ENCODE data around the gene KLHL3.
A peak's percentile ranks its signal among the peaks of the same experiment; 100 is the strongest.

KLHL3 gene

DNA sequence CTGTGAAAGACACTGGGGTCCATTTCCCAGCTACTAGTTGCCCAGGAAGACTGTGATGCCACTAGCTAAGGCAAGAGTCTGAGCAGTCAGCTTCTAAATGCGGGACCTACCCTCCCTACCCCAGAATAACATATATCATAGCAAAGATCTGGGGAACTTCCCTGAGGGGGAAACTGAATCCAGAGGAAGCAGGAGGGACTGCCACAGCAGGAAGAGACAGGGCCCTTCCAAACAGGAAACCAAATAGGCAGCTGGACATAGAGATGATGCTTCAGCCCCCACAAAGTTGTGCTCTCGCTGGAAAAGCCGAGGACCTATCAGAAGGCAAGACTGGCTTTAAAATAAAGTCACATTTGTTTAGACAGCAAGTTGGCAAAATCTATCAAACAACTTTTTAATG, 51.1 kb downstream of the KLHL3 start:
- Mint-ChIP-seq H3K9me3 (no peaks in the 10 kb centered on the region), H3K4me1 (ENCODE audit: low read depth) (no peaks in the 10 kb centered on the region), H3K27ac (no peak overlapping the region), H3K36me3 (ENCODE audit: low read depth) (no peaks in the 10 kb centered on the region), H3K27me3 (ENCODE audit: low read depth) (no peaks in the 10 kb centered on the region), H3K4me3 (no peak overlapping the region)

DNA sequence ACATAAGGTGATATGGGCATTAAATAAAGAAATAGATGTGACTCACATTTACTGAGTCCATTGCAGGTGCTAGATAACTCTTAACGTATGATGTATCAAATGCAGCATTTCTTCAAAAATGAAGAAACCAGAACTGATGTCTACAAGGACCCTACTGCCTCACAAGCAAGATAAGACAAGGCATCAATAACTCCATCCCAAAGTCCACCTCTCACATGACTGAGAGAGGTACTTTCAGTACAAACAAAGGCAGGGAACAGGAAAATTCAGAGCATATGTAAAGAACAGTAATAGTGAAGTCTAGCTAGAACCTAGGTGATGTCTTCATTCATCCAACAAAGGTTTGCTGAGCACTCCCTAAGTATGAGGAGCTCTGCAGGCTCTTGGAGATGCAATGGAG, 54.7 kb downstream of the KLHL3 start:
- Mint-ChIP-seq H3K4me3 (no peak overlapping the region), H3K36me3 (ENCODE audit: low read depth) (no peaks in the 10 kb centered on the region), H3K4me1 (ENCODE audit: low read depth) (no peaks in the 10 kb centered on the region), H3K27ac (no peak overlapping the region), H3K27me3 (ENCODE audit: low read depth) (no peaks in the 10 kb centered on the region), H3K9me3 (no peaks in the 10 kb centered on the region)

DNA sequence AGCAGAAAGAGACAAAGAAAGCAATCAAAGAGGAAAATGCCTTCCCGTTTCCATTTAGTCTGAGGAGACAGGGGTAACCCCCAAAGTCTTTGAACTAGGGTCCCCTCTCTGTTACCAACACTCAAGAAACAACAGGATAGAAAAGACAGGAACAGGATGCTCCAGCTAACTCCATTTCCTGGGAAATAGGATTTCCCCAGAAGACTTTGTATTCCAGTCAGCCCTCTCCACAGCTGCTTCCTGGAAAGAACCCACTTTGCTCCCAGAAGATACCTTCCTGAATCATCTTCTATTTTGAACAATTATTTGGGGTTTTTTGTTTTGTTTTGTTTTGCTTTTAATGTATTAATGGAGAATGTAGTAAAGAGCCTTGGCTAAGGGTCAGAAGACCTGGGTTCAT, 56.0 kb downstream of the KLHL3 start:
- Mint-ChIP-seq H3K36me3 (ENCODE audit: low read depth) (no peaks in the 10 kb centered on the region), H3K27me3 (ENCODE audit: low read depth) (no peaks in the 10 kb centered on the region), H3K4me3 (no peak overlapping the region), H3K9me3 (no peaks in the 10 kb centered on the region), H3K4me1 (ENCODE audit: low read depth) (no peaks in the 10 kb centered on the region), H3K27ac (no peak overlapping the region)

DNA sequence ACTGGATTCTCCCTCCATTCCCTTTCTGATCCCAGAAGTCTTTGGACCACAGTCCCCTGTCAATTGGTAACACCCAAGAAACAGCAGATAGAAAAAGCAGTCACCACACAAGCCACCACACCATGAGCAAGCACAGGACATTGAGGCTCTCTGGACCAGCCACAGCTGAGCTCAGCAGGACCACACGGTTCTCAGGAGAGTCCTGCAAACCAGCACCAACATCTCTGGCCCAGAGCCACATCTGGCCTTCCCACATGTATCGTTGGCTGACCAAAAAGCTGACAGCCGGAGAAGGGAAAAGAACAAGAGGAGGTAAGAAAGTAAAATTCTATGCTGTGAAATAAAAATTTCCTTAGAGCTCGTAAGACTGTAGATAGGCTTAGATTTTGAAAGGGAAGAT, 56.7 kb downstream of the KLHL3 start:
- no peak overlapping the region for H3K27ac Mint-ChIP-seq
- no peak overlapping the region for H3K4me3 Mint-ChIP-seq
- H3K9me3 Mint-ChIP-seq, result no peaks in the 10 kb centered on the region
- no peaks in the 10 kb centered on the region for H3K4me1 Mint-ChIP-seq (ENCODE audit: low read depth)
- H3K27me3 Mint-ChIP-seq (ENCODE audit: low read depth), result no peaks in the 10 kb centered on the region
- H3K36me3 Mint-ChIP-seq (ENCODE audit: low read depth), result no peaks in the 10 kb centered on the region

- no peak overlapping the region for H3K4me3 Mint-ChIP-seq
- no peak overlapping the region for H3K27ac Mint-ChIP-seq
- H3K9me3 Mint-ChIP-seq, result no peaks in the 10 kb centered on the region
- H3K4me1 Mint-ChIP-seq (ENCODE audit: low read depth), result no peaks in the 10 kb centered on the region
- H3K27me3 Mint-ChIP-seq (ENCODE audit: low read depth), result no peaks in the 10 kb centered on the region
- no peaks in the 10 kb centered on the region for H3K36me3 Mint-ChIP-seq (ENCODE audit: low read depth)
These were observed 63.0 kb downstream of the KLHL3 start for GRCh38 chr5:137672881-137673280.

GRCh38 chr5:137672001-137672400, 63.9 kb downstream of the KLHL3 start:
- Mint-ChIP-seq H3K4me3 (no peak overlapping the region), H3K27ac (no peak overlapping the region), H3K4me1 (ENCODE audit: low read depth) (no peaks in the 10 kb centered on the region), H3K36me3 (ENCODE audit: low read depth) (no peaks in the 10 kb centered on the region), H3K27me3 (ENCODE audit: low read depth) (no peaks in the 10 kb centered on the region), H3K9me3 (no peaks in the 10 kb centered on the region)

DNA sequence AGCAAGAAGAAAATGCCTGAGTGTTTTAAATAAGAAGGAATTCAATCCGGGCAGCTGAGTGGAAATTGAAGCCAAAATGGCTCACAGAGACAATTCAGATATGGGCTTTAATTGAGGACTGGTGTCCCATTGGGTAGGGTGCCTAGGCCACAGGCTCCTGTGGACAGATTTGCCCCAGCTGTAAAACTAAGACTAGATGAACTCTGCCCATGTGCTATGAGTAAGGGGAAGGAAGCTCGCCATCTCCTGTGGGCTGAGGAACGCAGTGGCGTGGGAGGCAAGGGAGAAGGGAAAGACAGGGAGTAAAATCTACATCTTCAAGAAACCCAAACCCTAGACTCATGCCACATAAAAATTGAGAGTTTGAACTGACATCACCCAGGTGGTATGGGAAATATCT, 66.1 kb downstream of the KLHL3 start:
- Mint-ChIP-seq H3K27me3 (ENCODE audit: low read depth) (no peaks in the 10 kb centered on the region), H3K4me3 (no peak overlapping the region), H3K36me3 (ENCODE audit: low read depth) (no peaks in the 10 kb centered on the region), H3K9me3 (no peaks in the 10 kb centered on the region), H3K4me1 (ENCODE audit: low read depth) (peaks cover 13% of the 10 kb centered on the region), H3K27ac (no peak overlapping the region)

DNA sequence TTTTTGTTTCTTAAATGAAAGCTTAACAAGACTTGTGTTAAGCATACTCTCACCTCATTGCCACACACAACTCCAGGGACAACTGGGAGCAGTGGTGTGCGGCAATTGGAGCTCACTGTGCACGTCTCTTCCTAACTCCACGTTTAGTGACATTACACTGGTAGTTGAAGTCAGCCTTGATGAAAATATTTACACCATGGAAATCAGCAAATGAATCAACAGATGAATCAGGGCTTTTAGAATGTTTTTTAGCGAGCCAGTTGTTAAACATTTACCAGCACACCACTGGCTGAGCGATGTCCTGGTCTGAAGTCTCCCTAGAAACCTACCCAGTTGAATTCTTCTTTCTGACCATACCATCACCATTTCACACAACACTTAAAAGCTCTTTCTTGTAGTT, 67.3 kb downstream of the KLHL3 start:
- H3K4me3 Mint-ChIP-seq, result no peak overlapping the region
- no peaks in the 10 kb centered on the region for H3K9me3 Mint-ChIP-seq
- peaks cover 13% of the 10 kb centered on the region for H3K4me1 Mint-ChIP-seq (ENCODE audit: low read depth)
- H3K27ac Mint-ChIP-seq, result no peak overlapping the region
- H3K27me3 Mint-ChIP-seq (ENCODE audit: low read depth), result no peaks in the 10 kb centered on the region
- H3K36me3 Mint-ChIP-seq (ENCODE audit: low read depth), result no peaks in the 10 kb centered on the region

- no peaks in the 10 kb centered on the region for H3K27me3 Mint-ChIP-seq (ENCODE audit: low read depth)
- no peak overlapping the region for H3K27ac Mint-ChIP-seq
- peaks cover 13% of the 10 kb centered on the region for H3K4me1 Mint-ChIP-seq (ENCODE audit: low read depth)
- no peaks in the 10 kb centered on the region for H3K36me3 Mint-ChIP-seq (ENCODE audit: low read depth)
- H3K9me3 Mint-ChIP-seq, result no peaks in the 10 kb centered on the region
- no peak overlapping the region for H3K4me3 Mint-ChIP-seq
These were observed 68.5 kb downstream of the KLHL3 start for GRCh38 chr5:137667341-137667740.

GRCh38 chr5:137666901-137667300, 69.0 kb downstream of the KLHL3 start:
- Mint-ChIP-seq H3K4me1 (ENCODE audit: low read depth) (peaks cover 13% of the 10 kb centered on the region), H3K9me3 (no peaks in the 10 kb centered on the region), H3K27me3 (ENCODE audit: low read depth) (no peaks in the 10 kb centered on the region), H3K4me3 (no peak overlapping the region), H3K36me3 (ENCODE audit: low read depth) (no peaks in the 10 kb centered on the region), H3K27ac (no peak overlapping the region)

DNA sequence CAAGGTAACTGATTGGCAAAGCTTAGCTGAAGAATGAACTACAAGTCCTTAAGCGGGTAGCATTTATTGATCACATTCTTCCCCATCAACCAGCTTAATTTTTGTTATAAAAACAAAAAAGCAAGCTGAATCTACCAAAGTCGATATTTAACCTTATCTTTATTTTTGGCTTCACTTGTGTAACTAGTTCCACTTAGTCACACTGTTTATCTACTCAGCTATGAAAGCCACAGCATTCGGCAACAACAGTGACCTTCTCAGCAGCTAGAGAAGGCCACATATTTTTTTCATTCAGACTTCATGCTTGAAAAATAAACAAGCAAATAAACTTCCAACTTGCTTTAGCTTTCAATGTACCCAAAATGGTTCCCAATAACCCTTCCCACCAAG, 69.4 kb downstream of the KLHL3 start:
- H3K27ac Mint-ChIP-seq, result peak overlapping the region; percentile 22
- H3K27me3 Mint-ChIP-seq (ENCODE audit: low read depth), result no peaks in the 10 kb centered on the region
- no peaks in the 10 kb centered on the region for H3K36me3 Mint-ChIP-seq (ENCODE audit: low read depth)
- no peaks in the 10 kb centered on the region for H3K9me3 Mint-ChIP-seq
- no peak overlapping the region for H3K4me3 Mint-ChIP-seq
- H3K4me1 Mint-ChIP-seq (ENCODE audit: low read depth), result peaks cover 13% of the 10 kb centered on the region

DNA sequence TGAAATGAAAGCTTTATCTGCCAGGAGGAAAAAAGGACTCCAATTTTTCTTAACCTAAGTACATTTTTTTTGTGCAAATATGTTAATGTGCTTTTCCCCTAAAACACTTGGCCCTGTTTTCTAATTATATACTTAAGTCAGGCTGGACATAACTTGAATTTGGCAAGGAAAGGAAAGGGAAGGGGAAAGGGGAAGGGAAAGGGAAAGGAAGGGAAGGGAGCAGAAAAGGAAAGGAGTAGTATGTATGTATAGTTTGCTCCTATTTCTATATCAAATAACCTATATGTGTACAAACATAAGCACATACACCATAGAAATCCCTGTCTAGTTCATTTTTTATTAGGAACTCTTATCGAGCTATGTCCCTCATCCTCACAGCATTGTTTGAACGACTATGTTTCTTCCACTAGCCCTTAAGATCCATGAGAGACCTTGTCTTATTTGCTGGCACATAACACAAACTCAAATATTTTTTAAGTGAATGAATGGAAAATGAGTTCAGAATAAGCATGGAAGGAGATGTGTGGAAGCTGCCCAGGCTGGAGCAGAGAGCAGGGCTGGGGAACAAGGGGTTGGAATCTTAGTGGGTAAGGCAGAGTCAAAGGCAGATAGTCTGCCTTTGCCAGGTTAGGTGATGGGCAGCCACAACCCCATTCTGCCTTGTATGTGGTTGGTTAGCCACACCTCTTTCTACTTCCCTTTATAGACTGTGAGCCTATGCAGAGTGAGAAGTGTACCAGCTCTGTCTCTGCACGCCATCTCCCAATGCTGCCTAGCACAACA, 70.0 kb downstream of the KLHL3 start:
- Mint-ChIP-seq H3K4me3 (no peak overlapping the region), H3K9me3 (no peaks in the 10 kb centered on the region), H3K27me3 (ENCODE audit: low read depth) (no peaks in the 10 kb centered on the region), H3K4me1 (ENCODE audit: low read depth) (peaks cover 13% of the 10 kb centered on the region), H3K27ac (peak overlapping the region; percentile 22), H3K36me3 (ENCODE audit: low read depth) (no peaks in the 10 kb centered on the region)

DNA sequence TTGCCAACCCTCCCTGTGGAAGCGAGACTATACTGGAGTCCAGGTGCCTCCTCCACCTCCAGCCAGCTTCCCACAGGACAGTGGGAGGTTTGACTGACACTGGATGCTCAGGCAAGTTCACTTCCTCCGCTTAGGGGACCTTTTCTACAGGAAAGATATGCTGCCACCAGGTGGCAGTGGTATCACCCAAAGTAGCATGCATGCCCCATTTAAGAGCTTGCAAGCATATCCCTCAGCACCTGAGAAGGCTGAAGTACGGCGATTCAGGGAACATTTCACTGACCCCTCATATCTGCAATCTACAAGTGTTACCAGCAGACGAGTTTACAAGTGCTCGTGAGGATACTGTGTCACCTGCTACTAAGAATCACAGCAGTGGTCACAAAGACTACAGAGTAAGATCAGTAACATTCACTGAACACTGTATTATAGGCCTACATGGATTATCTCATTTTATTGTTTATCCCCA, 75.5 kb downstream of the KLHL3 start:
- Mint-ChIP-seq H3K36me3 (ENCODE audit: low read depth) (no peaks in the 10 kb centered on the region), H3K9me3 (no peaks in the 10 kb centered on the region), H3K27me3 (ENCODE audit: low read depth) (no peaks in the 10 kb centered on the region), H3K4me1 (ENCODE audit: low read depth) (no peaks in the 10 kb centered on the region), H3K4me3 (no peak overlapping the region), H3K27ac (no peak overlapping the region)

GRCh38 chr5:137659209-137659608, 76.7 kb downstream of the KLHL3 start:
- H3K36me3 Mint-ChIP-seq (ENCODE audit: low read depth), result no peaks in the 10 kb centered on the region
- H3K4me3 Mint-ChIP-seq, result no peak overlapping the region
- H3K27me3 Mint-ChIP-seq (ENCODE audit: low read depth), result no peaks in the 10 kb centered on the region
- no peaks in the 10 kb centered on the region for H3K9me3 Mint-ChIP-seq
- H3K4me1 Mint-ChIP-seq (ENCODE audit: low read depth), result no peaks in the 10 kb centered on the region
- no peak overlapping the region for H3K27ac Mint-ChIP-seq

DNA sequence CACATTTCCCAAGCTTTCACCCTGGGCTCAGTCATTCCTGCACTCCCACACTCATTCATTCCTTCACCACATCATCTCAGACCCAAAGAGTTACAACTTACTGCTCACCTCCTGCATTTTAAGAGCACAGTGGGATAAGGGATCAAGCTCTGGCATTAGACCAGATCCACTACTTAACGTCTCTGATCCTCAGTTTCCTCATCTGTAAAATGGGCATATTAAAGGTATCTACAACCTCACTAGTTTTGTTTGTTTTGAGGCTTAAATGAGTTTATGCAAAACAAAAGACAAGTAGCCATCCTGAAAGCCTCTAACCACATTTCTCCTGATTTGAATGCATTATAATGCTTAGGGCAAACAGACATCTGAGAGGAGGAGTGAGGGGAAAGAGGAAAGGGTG, 77.6 kb downstream of the KLHL3 start:
- H3K27ac Mint-ChIP-seq, result no peak overlapping the region
- no peaks in the 10 kb centered on the region for H3K27me3 Mint-ChIP-seq (ENCODE audit: low read depth)
- H3K4me3 Mint-ChIP-seq, result no peak overlapping the region
- H3K9me3 Mint-ChIP-seq, result no peaks in the 10 kb centered on the region
- no peaks in the 10 kb centered on the region for H3K4me1 Mint-ChIP-seq (ENCODE audit: low read depth)
- no peaks in the 10 kb centered on the region for H3K36me3 Mint-ChIP-seq (ENCODE audit: low read depth)

- no peaks in the 10 kb centered on the region for H3K27me3 Mint-ChIP-seq (ENCODE audit: low read depth)
- no peaks in the 10 kb centered on the region for H3K9me3 Mint-ChIP-seq
- no peak overlapping the region for H3K27ac Mint-ChIP-seq
- no peaks in the 10 kb centered on the region for H3K4me1 Mint-ChIP-seq (ENCODE audit: low read depth)
- no peaks in the 10 kb centered on the region for H3K36me3 Mint-ChIP-seq (ENCODE audit: low read depth)
- H3K4me3 Mint-ChIP-seq, result no peak overlapping the region
These were observed 78.8 kb downstream of the KLHL3 start for GRCh38 chr5:137657073-137657472.
